ENCODE data around the gene C1GALT1. TPM values are rescaled to one million over a fixed set of nuclear protein-coding genes. Genes with fewer than 3 reads are reported as not detected.

C1GALT1 gene
- polyA plus RNA-seq, 1 donor (not counting 4 experiments of a cell fraction or from before 2014, with no cell fraction given) = 44.3 TPM

- dilution Hi-C loops (cut with MboI; ENCODE audit: extremely low pct_ligation_motif_present, low sequenced_read_pairs) = no loop called here
- no peaks in the 10 kb centered on the region for H4K20me1 ChIP-seq (ENCODE audit: control insufficient read depth, extremely low read depth, insufficient read depth, low read length)
- FAIRE-seq (no peak), DNase-seq (ENCODE audit: low read depth, low spot score) (no peak)
- peaks cover 51% of the 10 kb centered on the region for H3K4me1 ChIP-seq (ENCODE audit: control insufficient read depth, extremely low read depth, insufficient read depth, low read length)
- peak overlapping the region; percentile 52 to 97 (median 94) for H3K4me3 ChIP-seq (ENCODE audit: control insufficient read depth in 2 of 3, extremely low read depth in 1 of 3, insufficient read depth in 2 of 3, low read depth in 1 of 3, low read length in 3 of 3)
- peak in 1 of 3 experiments; percentile 52 for TF ChIP-seq CTCF (optimal IDR thresholded peaks at IDR 0.05 in 1 of 3, IDR thresholded peaks at IDR 0.05 in 1 of 3, conservative IDR thresholded peaks at IDR 0.05 in 1 of 3; ENCODE audit: extremely low read depth in 1 of 3, insufficient read depth in 2 of 3, low read length in 3 of 3)
- TF ChIP-seq EZH2 (IDR thresholded peaks at IDR 0.05; ENCODE audit: low read length) = no peak
- peak overlapping the region; percentile 92 for H2AFZ ChIP-seq (ENCODE audit: control insufficient read depth, low read length)
- no peaks in the 10 kb centered on the region for H3K9me1 ChIP-seq (ENCODE audit: control insufficient read depth, extremely low read depth, insufficient read depth, low read length)
- peak overlapping the region; percentile 97 for H3K27ac ChIP-seq (ENCODE audit: control insufficient read depth, insufficient read depth, low read length)
- peak overlapping the region; percentile 98 for H3K4me2 ChIP-seq (ENCODE audit: control insufficient read depth, extremely low read depth, insufficient read depth, low read depth, low read length)
- peaks cover 2 to 7% of the 10 kb centered on the region in 2 experiments for H3K36me3 ChIP-seq (ENCODE audit: control insufficient read depth in 2 of 2, extremely low read depth in 1 of 2, insufficient read depth in 2 of 2, low read length in 2 of 2)
- H3K79me2 ChIP-seq (ENCODE audit: control insufficient read depth, insufficient read depth, low read length) = peaks cover 40% of the 10 kb centered on the region
- no peaks in the 10 kb centered on the region for H3K27me3 ChIP-seq (ENCODE audit: control insufficient read depth, extremely low read depth, insufficient read depth, low read length)
- H3K9me3 ChIP-seq (ENCODE audit: control insufficient read depth, low read depth, low read length) = no peaks in the 10 kb centered on the region
- H3K9ac ChIP-seq (ENCODE audit: control insufficient read depth, extremely low read depth, insufficient read depth, low read length) = peak overlapping the region; percentile 93
These were observed 707 bp upstream of the C1GALT1 start for GRCh38 chr7:7181519-7182155.

GRCh38 chr7:7183061-7183837 lies 905 bp downstream of the C1GALT1 start:
- Histone ChIP-seq H3K9ac (ENCODE audit: control insufficient read depth, extremely low read depth, insufficient read depth, low read length) (peak overlapping the region; percentile 95), H3K79me2 (ENCODE audit: control insufficient read depth, insufficient read depth, low read length) (peaks cover 55% of the 10 kb centered on the region), H3K36me3 (ENCODE audit: control insufficient read depth in 2 of 2, extremely low read depth in 1 of 2, insufficient read depth in 2 of 2, low read length in 2 of 2) (peaks cover 2 to 9% of the 10 kb centered on the region in 2 experiments), H3K9me1 (ENCODE audit: control insufficient read depth, extremely low read depth, insufficient read depth, low read length) (no peaks in the 10 kb centered on the region), H4K20me1 (ENCODE audit: control insufficient read depth, extremely low read depth, insufficient read depth, low read length) (no peaks in the 10 kb centered on the region), H2AFZ (ENCODE audit: control insufficient read depth, low read length) (peak overlapping the region; percentile 77), H3K27ac (ENCODE audit: control insufficient read depth, insufficient read depth, low read length) (peak overlapping the region; percentile 96), H3K4me1 (ENCODE audit: control insufficient read depth, extremely low read depth, insufficient read depth, low read length) (peaks cover 37% of the 10 kb centered on the region), H3K9me3 (ENCODE audit: control insufficient read depth, low read depth, low read length) (no peaks in the 10 kb centered on the region), H3K4me3 (ENCODE audit: control insufficient read depth in 2 of 3, extremely low read depth in 1 of 3, insufficient read depth in 2 of 3, low read depth in 1 of 3, low read length in 3 of 3) (peak overlapping the region; percentile 80 to 99 (median 92)), H3K4me2 (ENCODE audit: control insufficient read depth, extremely low read depth, insufficient read depth, low read depth, low read length) (peak overlapping the region; percentile 62), H3K27me3 (ENCODE audit: control insufficient read depth, extremely low read depth, insufficient read depth, low read length) (no peaks in the 10 kb centered on the region)
- FAIRE-seq (no peak), DNase-seq (ENCODE audit: low read depth, low spot score) (no peak)
- TF ChIP-seq EZH2 (IDR thresholded peaks at IDR 0.05; ENCODE audit: low read length) (no peak), CTCF (optimal IDR thresholded peaks at IDR 0.05 in 1 of 3, IDR thresholded peaks at IDR 0.05 in 1 of 3, conservative IDR thresholded peaks at IDR 0.05 in 1 of 3; ENCODE audit: extremely low read depth in 1 of 3, insufficient read depth in 2 of 3, low read length in 3 of 3) (no peak)
- dilution Hi-C loops (cut with MboI; ENCODE audit: extremely low pct_ligation_motif_present, low sequenced_read_pairs) = no loop called here

Data from keratinocyte (primary cell).